Muscle of back (tissue), 11 donors: ENCODE data around the gene HOXA3. TPM values are rescaled to one million over a fixed set of nuclear protein-coding genes. Genes with fewer than 3 reads are reported as not detected.

Source experiments
- DNase-seq, 3 donors: peaks; one replicate each; pipeline versions ENCODE4 v3.0.0 to v3.0.0-alpha.2; 2013
- polyA plus RNA-seq, 10 donors: library from polyadenylated mRNA; unstranded; fragments of 120-200 nt; gene quantifications; one replicate each; pipeline ENCODE4 v1.2.1, GENCODE V29; 2013; ENCODE audit not compliant: insufficient read length in 10 of 10

Gene HOXA3
- polyA plus RNA-seq, 10 donors = 7.1 to 20.2 (median 13.8) TPM

GRCh38 chr7:27116962-27117886, 35.2 kb downstream of the HOXA3 start:
- DNase-seq = peak in 2 of 3 donors; percentile 37 to 38

- DNase-seq = peak in 2 of 3 donors; percentile 55 to 67
Observed at GRCh38 chr7:27116031-27116961, 36.1 kb downstream of the HOXA3 start.

- peak in 2 of 3 donors; percentile 62 to 69 for DNase-seq
Observed at GRCh38 chr7:27115221-27116026, 37.0 kb downstream of the HOXA3 start.

- no peak for DNase-seq
Observed at GRCh38 chr7:27114881-27115220, 37.5 kb downstream of the HOXA3 start.

- DNase-seq = peak in 2 of 3 donors; percentile 67 to 77
Observed at GRCh38 chr7:27113991-27114769, 38.2 kb downstream of the HOXA3 start.

GRCh38 chr7:27112955-27113949, 39.1 kb downstream of the HOXA3 start:
- peak; percentile 57 to 93 (median 85) for DNase-seq

- peak in 1 of 3 donors; percentile 57 for DNase-seq
Observed at GRCh38 chr7:27112361-27112760, 40.0 kb downstream of the HOXA3 start.

GRCh38 chr7:27111751-27112277, 40.6 kb downstream of the HOXA3 start:
- peak in 2 of 3 donors; percentile 44 to 67 for DNase-seq

GRCh38 chr7:27111042-27111750, 41.2 kb downstream of the HOXA3 start:
- DNase-seq = peak in 2 of 3 donors; percentile 63 to 79

- peak in 2 of 3 donors; percentile 83 to 89 for DNase-seq
Observed at GRCh38 chr7:27110186-27111031, 42.0 kb downstream of the HOXA3 start.

- DNase-seq = peak in 2 of 3 donors; percentile 70 to 85
Observed at GRCh38 chr7:27109466-27110185, 42.8 kb downstream of the HOXA3 start.

- peak in 2 of 3 donors; percentile 80 to 81 for DNase-seq
Observed at GRCh38 chr7:27108390-27109127, 43.8 kb downstream of the HOXA3 start.

GRCh38 chr7:27107391-27108381, 44.7 kb downstream of the HOXA3 start:
- DNase-seq = peak in 2 of 3 donors; percentile 42 to 54

- no peak for DNase-seq
Observed at GRCh38 chr7:27106901-27107240, 45.5 kb downstream of the HOXA3 start.
